Measurements from ENCODE around the gene E2F7. TPM values are rescaled to one million over a fixed set of nuclear protein-coding genes. Genes with fewer than 3 reads are reported as not detected.

E2F7 gene
- total RNA-seq, 1 experiment from 2014 or later, result 13.1 TPM

DNA sequence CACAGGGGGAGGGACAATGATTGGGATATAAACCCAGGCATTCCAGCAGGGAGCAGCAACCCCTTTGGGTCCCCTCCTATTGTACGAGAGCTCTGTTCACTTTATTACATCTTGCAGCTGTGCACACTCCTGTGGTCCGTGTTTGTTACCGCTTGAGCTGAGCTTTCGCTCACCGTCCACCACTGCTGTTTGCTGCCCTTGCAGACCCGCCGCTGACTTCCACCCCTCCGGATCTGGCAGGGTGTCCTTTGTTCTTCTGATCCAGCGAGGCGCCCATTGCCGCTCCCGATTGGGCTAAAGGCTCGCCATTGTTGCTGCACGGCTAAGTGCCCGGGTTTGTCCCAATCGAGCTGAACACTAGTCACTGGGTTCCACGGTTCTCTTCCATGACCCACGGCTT, 64.1 kb downstream of the E2F7 start:
- no peaks in the 10 kb centered on the region for H3K9me3 ChIP-seq (ENCODE audit: control insufficient read depth, insufficient read depth, low read depth, low read length)
- no peaks in the 10 kb centered on the region for H3K4me1 ChIP-seq (ENCODE audit: control insufficient read depth, insufficient read depth, low read length)
- no peak for TF ChIP-seq POLR2AphosphoS5 (IDR thresholded peaks at IDR 0.05; ENCODE audit: low read depth, low read length)
- ATAC-seq (no peak), DNase-seq (ENCODE audit: low read depth, low spot score) (no peak)
- in situ Hi-C loops (cut with HindIII; ENCODE audit: low pct_unique_long_range_greater_than_20kb, low sequenced_read_pairs) (no loop called here), intact Hi-C loops (cut with micrococcal nuclease; ENCODE audit: unreplicated experiment) (no loop called here)
- no TSS peak for BruUV-seq (replicated peaks)
- H3K27me3 ChIP-seq (ENCODE audit: control insufficient read depth, insufficient read depth, low read length), result peaks cover 11% of the 10 kb centered on the region; the same call in 1 of the 2 replicates
- no peaks in the 10 kb centered on the region for H3K36me3 ChIP-seq (ENCODE audit: control insufficient read depth, insufficient read depth, low read length)
- ChIA-PET CTCF (no interaction called here), POLR2A (no interaction called here)
- H3K27ac ChIP-seq (ENCODE audit: low read length), result no peak overlapping the region
- H3K4me3 ChIP-seq (ENCODE audit: low read depth in 2 of 2, low read length in 2 of 2), result no peak overlapping the region

DNA sequence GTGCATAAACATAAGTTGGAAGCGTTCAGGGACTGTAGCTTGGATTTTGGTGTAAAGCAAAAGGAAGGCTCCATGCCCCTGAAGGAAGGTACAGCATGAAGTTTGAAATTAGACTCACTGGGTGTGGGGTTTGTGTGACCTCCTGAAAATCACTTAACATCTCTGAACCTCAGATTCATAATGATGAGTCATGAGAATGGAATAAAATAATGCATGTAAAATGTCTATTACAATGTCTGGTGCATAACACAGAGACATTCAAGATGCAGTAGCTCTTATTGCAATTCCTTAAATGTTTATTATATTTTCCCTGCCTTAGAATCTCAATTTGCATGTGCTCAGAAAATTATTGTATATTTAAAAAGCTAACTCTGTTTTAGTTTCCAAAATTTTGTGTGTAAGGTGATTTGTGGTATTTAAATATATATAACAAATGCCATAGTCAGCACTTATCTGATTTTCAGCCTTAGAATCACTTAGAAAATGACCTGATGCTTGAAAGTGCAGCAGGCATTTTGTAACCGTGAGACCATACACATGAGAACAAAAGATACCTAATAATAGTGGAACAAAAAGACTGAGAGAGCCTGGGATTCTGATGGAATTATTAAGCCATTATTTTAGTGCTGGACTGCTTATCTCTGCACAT, 66.3 kb downstream of the E2F7 start:
- no peaks in the 10 kb centered on the region for H3K4me1 ChIP-seq (ENCODE audit: control insufficient read depth, insufficient read depth, low read length)
- H3K9me3 ChIP-seq (ENCODE audit: control insufficient read depth, insufficient read depth, low read depth, low read length), result no peaks in the 10 kb centered on the region
- ChIA-PET CTCF (no interaction called here), POLR2A (no interaction called here)
- TF ChIP-seq SIN3A (IDR thresholded peaks at IDR 0.05; ENCODE audit: borderline replicate concordance, insufficient read depth, low read depth, low read length), result no peak
- TF ChIP-seq, protein P1, sequence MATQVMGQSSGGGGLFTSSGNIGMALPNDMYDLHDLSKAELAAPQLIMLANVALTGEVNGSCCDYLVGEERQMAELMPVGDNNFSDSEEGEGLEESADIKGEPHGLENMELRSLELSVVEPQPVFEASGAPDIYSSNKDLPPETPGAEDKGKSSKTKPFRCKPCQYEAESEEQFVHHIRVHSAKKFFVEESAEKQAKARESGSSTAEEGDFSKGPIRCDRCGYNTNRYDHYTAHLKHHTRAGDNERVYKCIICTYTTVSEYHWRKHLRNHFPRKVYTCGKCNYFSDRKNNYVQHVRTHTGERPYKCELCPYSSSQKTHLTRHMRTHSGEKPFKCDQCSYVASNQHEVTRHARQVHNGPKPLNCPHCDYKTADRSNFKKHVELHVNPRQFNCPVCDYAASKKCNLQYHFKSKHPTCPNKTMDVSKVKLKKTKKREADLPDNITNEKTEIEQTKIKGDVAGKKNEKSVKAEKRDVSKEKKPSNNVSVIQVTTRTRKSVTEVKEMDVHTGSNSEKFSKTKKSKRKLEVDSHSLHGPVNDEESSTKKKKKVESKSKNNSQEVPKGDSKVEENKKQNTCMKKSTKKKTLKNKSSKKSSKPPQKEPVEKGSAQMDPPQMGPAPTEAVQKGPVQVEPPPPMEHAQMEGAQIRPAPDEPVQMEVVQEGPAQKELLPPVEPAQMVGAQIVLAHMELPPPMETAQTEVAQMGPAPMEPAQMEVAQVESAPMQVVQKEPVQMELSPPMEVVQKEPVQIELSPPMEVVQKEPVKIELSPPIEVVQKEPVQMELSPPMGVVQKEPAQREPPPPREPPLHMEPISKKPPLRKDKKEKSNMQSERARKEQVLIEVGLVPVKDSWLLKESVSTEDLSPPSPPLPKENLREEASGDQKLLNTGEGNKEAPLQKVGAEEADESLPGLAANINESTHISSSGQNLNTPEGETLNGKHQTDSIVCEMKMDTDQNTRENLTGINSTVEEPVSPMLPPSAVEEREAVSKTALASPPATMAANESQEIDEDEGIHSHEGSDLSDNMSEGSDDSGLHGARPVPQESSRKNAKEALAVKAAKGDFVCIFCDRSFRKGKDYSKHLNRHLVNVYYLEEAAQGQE (IDR thresholded peaks at IDR 0.05; ENCODE audit: insufficient read depth in 1 of 2, low read depth in 2 of 2, low read length in 1 of 2), result no peak
- TF ChIP-seq, protein P2, sequence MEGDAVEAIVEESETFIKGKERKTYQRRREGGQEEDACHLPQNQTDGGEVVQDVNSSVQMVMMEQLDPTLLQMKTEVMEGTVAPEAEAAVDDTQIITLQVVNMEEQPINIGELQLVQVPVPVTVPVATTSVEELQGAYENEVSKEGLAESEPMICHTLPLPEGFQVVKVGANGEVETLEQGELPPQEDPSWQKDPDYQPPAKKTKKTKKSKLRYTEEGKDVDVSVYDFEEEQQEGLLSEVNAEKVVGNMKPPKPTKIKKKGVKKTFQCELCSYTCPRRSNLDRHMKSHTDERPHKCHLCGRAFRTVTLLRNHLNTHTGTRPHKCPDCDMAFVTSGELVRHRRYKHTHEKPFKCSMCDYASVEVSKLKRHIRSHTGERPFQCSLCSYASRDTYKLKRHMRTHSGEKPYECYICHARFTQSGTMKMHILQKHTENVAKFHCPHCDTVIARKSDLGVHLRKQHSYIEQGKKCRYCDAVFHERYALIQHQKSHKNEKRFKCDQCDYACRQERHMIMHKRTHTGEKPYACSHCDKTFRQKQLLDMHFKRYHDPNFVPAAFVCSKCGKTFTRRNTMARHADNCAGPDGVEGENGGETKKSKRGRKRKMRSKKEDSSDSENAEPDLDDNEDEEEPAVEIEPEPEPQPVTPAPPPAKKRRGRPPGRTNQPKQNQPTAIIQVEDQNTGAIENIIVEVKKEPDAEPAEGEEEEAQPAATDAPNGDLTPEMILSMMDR (IDR thresholded peaks at IDR 0.05), result no peak
- TF ChIP-seq POLR2AphosphoS5 (IDR thresholded peaks at IDR 0.05; ENCODE audit: low read depth, low read length), result no peak
- no peak for TF ChIP-seq TCF7L2 (IDR thresholded peaks at IDR 0.05; ENCODE audit: low read depth, low read length)
- BruUV-seq (replicated peaks), result no TSS peak
- intact Hi-C loops (cut with micrococcal nuclease; ENCODE audit: unreplicated experiment), result no loop called here
- in situ Hi-C loops (cut with HindIII; ENCODE audit: low pct_unique_long_range_greater_than_20kb, low sequenced_read_pairs), result no loop called here
- peaks cover 9% of the 10 kb centered on the region; the same call in 1 of the 2 replicates for H3K27me3 ChIP-seq (ENCODE audit: control insufficient read depth, insufficient read depth, low read length)
- H3K36me3 ChIP-seq (ENCODE audit: control insufficient read depth, insufficient read depth, low read length), result no peaks in the 10 kb centered on the region
- ATAC-seq (no peak), DNase-seq (ENCODE audit: low read depth, low spot score) (no peak)
- H3K27ac ChIP-seq (ENCODE audit: low read length), result no peak overlapping the region
- no peak overlapping the region for H3K4me3 ChIP-seq (ENCODE audit: low read depth in 2 of 2, low read length in 2 of 2)

- H3K4me1 ChIP-seq (ENCODE audit: control insufficient read depth, insufficient read depth, low read length), result no peaks in the 10 kb centered on the region
- no peak overlapping the region for H3K27ac ChIP-seq (ENCODE audit: low read length)
- no peak for DNase-seq (ENCODE audit: low read depth, low spot score)
- no peaks in the 10 kb centered on the region for H3K9me3 ChIP-seq (ENCODE audit: control insufficient read depth, insufficient read depth, low read depth, low read length)
- intact Hi-C loops (cut with micrococcal nuclease; ENCODE audit: unreplicated experiment), result no loop called here
- ChIA-PET POLR2A (no interaction called here), CTCF (no interaction called here)
- BruUV-seq (replicated peaks), result no TSS peak
- TF ChIP-seq POLR2AphosphoS5 (IDR thresholded peaks at IDR 0.05; ENCODE audit: low read depth, low read length) (no peak), TCF7L2 (IDR thresholded peaks at IDR 0.05; ENCODE audit: low read depth, low read length) (no peak), SIN3A (IDR thresholded peaks at IDR 0.05; ENCODE audit: borderline replicate concordance, insufficient read depth, low read depth, low read length) (no peak)
- in situ Hi-C loops (cut with HindIII; ENCODE audit: low pct_unique_long_range_greater_than_20kb, low sequenced_read_pairs), result no loop called here
- no peaks in the 10 kb centered on the region for H3K36me3 ChIP-seq (ENCODE audit: control insufficient read depth, insufficient read depth, low read length)
- no peak for ATAC-seq
- peaks cover 9% of the 10 kb centered on the region; the same call in 1 of the 2 replicates for H3K27me3 ChIP-seq (ENCODE audit: control insufficient read depth, insufficient read depth, low read length)
- no peak overlapping the region for H3K4me3 ChIP-seq (ENCODE audit: low read depth in 2 of 2, low read length in 2 of 2)
Measured at GRCh38 chr12:76998386-76998785, 67.0 kb downstream of the E2F7 start.

Data from Panc1 (cell line).